OCI-LY7 (cell line): ENCODE data around the gene KL. TPM values are rescaled to one million over a fixed set of nuclear protein-coding genes. Genes with fewer than 3 reads are reported as not detected.

Experiments
- BruUV-seq: library from RNA; stranded (reverse); fragments of 400-500 nt; replicated peaks from 2 replicates; lab custom pipeline; 2021; lab: Mats Ljungman, UMichigan
- CTCF ChIA-PET: fragments of 300-600 bp; sonication (Branson Sonifier 250); formaldehyde crosslinking; loops from one replicate; lab custom pipeline; 2022; ENCODE audit warnings: antibody characterized with exemption; ENCODE audit not compliant: unreplicated experiment; lab: Charles Lee
- POLR2A ChIA-PET: fragments of 300-600 bp; sonication (Branson Sonifier 250); formaldehyde crosslinking; loops from one replicate; lab custom pipeline; 2022; ENCODE audit warnings: antibody characterized with exemption; lab: Charles Lee
- DNase-seq: peaks from one replicate; pipeline ENCODE4 v3.0.0-alpha.2; 2015; ENCODE audit warnings: low spot score
- H2AFZ ChIP-seq: fragments of 200-600 bp; sonication (generic), shearing (Covaris generic); 2 replicates; pipeline ENCODE4 v1.6.1; 2014; ENCODE audit warnings: mild to moderate bottlenecking, antibody characterized with exemption, low read length, moderate library complexity
- H3K27ac ChIP-seq: fragments of 200-600 bp; sonication (generic); 2 replicates; pipeline ENCODE4 v1.5.1; 2014; ENCODE audit warnings: mixed run types, low read depth, mild to moderate bottlenecking, moderate library complexity, low read length, inconsistent platforms; ENCODE audit not compliant: poor library complexity, severe bottlenecking
- H3K36me3 ChIP-seq: fragments of 200-600 bp; sonication (generic); 2 replicates; pipeline ENCODE4 v1.6.1; 2014; ENCODE audit warnings: mild to moderate bottlenecking, antibody characterized with exemption, low read length, moderate library complexity, mixed read lengths; ENCODE audit not compliant: insufficient read depth
- H3K4me1 ChIP-seq: fragments of 200-600 bp; sonication (generic); 2 replicates; pipeline ENCODE4 v1.5.1; 2014; ENCODE audit warnings: mild to moderate bottlenecking, low read length; ENCODE audit not compliant: insufficient read depth, poor library complexity, severe bottlenecking
- H3K4me2 ChIP-seq: fragments of 200-600 bp; sonication (generic); 2 replicates; pipeline ENCODE4 v1.6.1; 2014; ENCODE audit warnings: mild to moderate bottlenecking, low read length
- H3K4me3 ChIP-seq: fragments of 200-600 bp; sonication (generic); 2 replicates; pipeline ENCODE4 v1.5.1; 2014; ENCODE audit warnings: mild to moderate bottlenecking, low read depth, low read length; ENCODE audit not compliant: poor library complexity, severe bottlenecking
- H3K79me2 ChIP-seq: fragments of 200-600 bp; sonication (generic); 2 replicates; pipeline ENCODE4 v1.6.1; 2016; ENCODE audit warnings: low read depth, mild to moderate bottlenecking, low read length, moderate library complexity, mixed read lengths; ENCODE audit not compliant: insufficient read depth
- H3K9me2 ChIP-seq: fragments of 200-600 bp; sonication (generic); 2 replicates; pipeline ENCODE4 v1.6.1; 2016; ENCODE audit warnings: mild to moderate bottlenecking, low read length, mixed read lengths; ENCODE audit not compliant: insufficient read depth
- H3K9me3 ChIP-seq: fragments of 200-600 bp; sonication (generic); 2 replicates; pipeline ENCODE4 v1.6.1; 2014; ENCODE audit warnings: mild to moderate bottlenecking, mixed run types, low read length, mixed read lengths
- H4K20me1 ChIP-seq: fragments of 200-600 bp; sonication (generic); 2 replicates; pipeline ENCODE4 v1.6.1; 2014; ENCODE audit warnings: mild to moderate bottlenecking, antibody characterized with exemption, low read length, moderate library complexity, mixed read lengths; ENCODE audit not compliant: insufficient read depth
- CTCF ChIP-seq: fragments of 200-600 bp; sonication (generic); conservative IDR thresholded peaks from 2 replicates; pipeline ENCODE4 v1.5.1; 2014; ENCODE audit warnings: mild to moderate bottlenecking, antibody characterized with exemption, low read length, moderate library complexity, mixed read lengths
- EZH2phosphoT487 ChIP-seq: fragments of 200-600 bp; sonication (generic); IDR thresholded peaks from 2 replicates; pipeline ENCODE4 v1.6.1; 2018; ENCODE audit warnings: low read depth, borderline replicate concordance, mild to moderate bottlenecking, mixed run types, antibody characterized with exemption, low read length, moderate library complexity, mixed read lengths
- intact Hi-C: fragments of 100-400 bp; cut with micrococcal nuclease; formaldehyde crosslinking; loops from one replicate; pipeline ENCODE4 v1.10.0; 2022; ENCODE audit not compliant: unreplicated experiment
- total RNA-seq, 2 experiments: library from RNA; depleted of rRNA in 1 of 2; stranded (reverse); fragments of >200 nt in 1 of 2; shearing (Covaris generic) in 1 of 2; gene quantifications; 2 replicates each; pipeline ENCODE4 v1.2.3, GENCODE V29; 2014 to 2022

KL gene
- total RNA-seq, 2 experiments from 2014 or later, result not detected

GRCh38 chr13:33057019-33057780 lies 41.0 kb downstream of the KL start:
- BruUV-seq, result no TSS peak
- CTCF ChIA-PET, result no interaction called here
- Histone ChIP-seq H3K9me3 (no peaks in the 10 kb centered on the region), H3K9me2 (no peaks in the 10 kb centered on the region), H3K79me2 (no peaks in the 10 kb centered on the region), H3K4me3 (no peak overlapping the region), H3K27ac (no peak overlapping the region), H3K36me3 (no peaks in the 10 kb centered on the region), H4K20me1 (no peaks in the 10 kb centered on the region), H2AFZ (no peak overlapping the region), H3K4me1 (no peaks in the 10 kb centered on the region), H3K4me2 (no peak overlapping the region)
- TF ChIP-seq EZH2phosphoT487 (no peak), CTCF (peak; percentile 37; the same call in 1 of the 2 replicates)
- intact Hi-C loops, result no loop called here
- peak; percentile 4 for DNase-seq
- POLR2A ChIA-PET, result no interaction called here

GRCh38 chr13:33058776-33059327 lies 42.6 kb downstream of the KL start:
- intact Hi-C loops, result no loop called here
- no peaks in the 10 kb centered on the region for H3K9me3 ChIP-seq
- CTCF ChIA-PET, result no interaction called here

More at GRCh38 chr13:33058776-33059327, 42.6 kb downstream of the KL start:
- no TSS peak for BruUV-seq
- no peaks in the 10 kb centered on the region for H3K4me1 ChIP-seq
- H3K4me2 ChIP-seq, result no peak overlapping the region
- no peak overlapping the region for H2AFZ ChIP-seq
- no peaks in the 10 kb centered on the region for H3K36me3 ChIP-seq
- H3K79me2 ChIP-seq, result no peaks in the 10 kb centered on the region
- no peaks in the 10 kb centered on the region for H3K9me2 ChIP-seq
- TF ChIP-seq EZH2phosphoT487 (no peak), CTCF (no peak)
- POLR2A ChIA-PET, result interaction anchor here (0.5 to 0.7 kb wide), 3 partner anchors 394 to 1850 kb away, joined by 4 read pairs; no protein-coding TSS in a partner anchor
- no peak for DNase-seq
- H3K27ac ChIP-seq, result no peak overlapping the region
- no peaks in the 10 kb centered on the region for H4K20me1 ChIP-seq
- no peak overlapping the region for H3K4me3 ChIP-seq
